Left ventricle myocardium inferior (tissue), 1 donor: ENCODE data around the gene GUCY2D. TPM values are rescaled to one million over a fixed set of nuclear protein-coding genes. Genes with fewer than 3 reads are reported as not detected.
A peak's percentile ranks its signal among the peaks of the same experiment; 100 is the strongest.
"Not testable (repeated sequence)": the region's sequence is repeated elsewhere in the genome, so short reads cannot be mapped to it uniquely, and the experiment has no call there.

Experiments used
- DNase-seq: peaks from one replicate; pipeline ENCODE4 v3.0.0-alpha.2; 2020
- H3K27ac ChIP-seq: fragments of 200-600 bp; replicated peaks from 2 replicates; pipeline ENCODE4 v1.8.0; 2021
- H3K27me3 ChIP-seq: fragments of 200-600 bp; 2 replicates; pipeline ENCODE4 v1.8.0; 2021; ENCODE audit warnings: low read depth
- H3K36me3 ChIP-seq: fragments of 200-600 bp; 2 replicates; pipeline ENCODE4 v1.8.0; 2021
- H3K4me1 ChIP-seq: fragments of 200-600 bp; 2 replicates; pipeline ENCODE4 v1.8.0; 2021
- H3K4me3 ChIP-seq: fragments of 200-600 bp; 2 replicates; pipeline ENCODE4 v1.8.0; 2021; ENCODE audit warnings: mild to moderate bottlenecking, moderate library complexity
- H3K9me3 ChIP-seq: fragments of 200-600 bp; replicated peaks from 2 replicates; pipeline ENCODE4 v1.8.0; 2021
- CTCF ChIP-seq: fragments of 200-600 bp; IDR thresholded peaks from 2 replicates; pipeline ENCODE4 v1.8.0; 2021; ENCODE audit warnings: antibody characterized with exemption, mild to moderate bottlenecking, borderline replicate concordance
- intact Hi-C: fragments of 100-400 bp; cut with micrococcal nuclease; formaldehyde crosslinking; loops from one replicate; pipeline ENCODE4 v1.11.0; 2022
- total RNA-seq: library from RNA; stranded (reverse); fragmentation: NEBNext Ultra II Directional; extraction: Animal tissue kit (Norgen Biotek cat#: 25700); gene quantifications from one replicate; pipeline ENCODE4 v1.2.1, GENCODE V29; 2021
- donor health status: DM: no; HTN: yes; CAD: no; lungs with severe emphysema.

The GUCY2D gene
- total RNA-seq, 1 donor from 2014 or later: not detected

GRCh38 chr17:8056976-8057625 is 54.7 kb downstream of the GUCY2D start:
- no peak for DNase-seq
- TF ChIP-seq CTCF: no peak
- peaks cover under 1% of the 10 kb centered on the region for H3K4me1 ChIP-seq
- H3K4me3 ChIP-seq: no peak overlapping the region
- no peaks in the 10 kb centered on the region for H3K36me3 ChIP-seq
- no peak overlapping the region for H3K27ac ChIP-seq
- intact Hi-C loops: no loop called here
- H3K27me3 ChIP-seq: peaks cover 71% of the 10 kb centered on the region
- no peaks in the 10 kb centered on the region for H3K9me3 ChIP-seq

DNA sequence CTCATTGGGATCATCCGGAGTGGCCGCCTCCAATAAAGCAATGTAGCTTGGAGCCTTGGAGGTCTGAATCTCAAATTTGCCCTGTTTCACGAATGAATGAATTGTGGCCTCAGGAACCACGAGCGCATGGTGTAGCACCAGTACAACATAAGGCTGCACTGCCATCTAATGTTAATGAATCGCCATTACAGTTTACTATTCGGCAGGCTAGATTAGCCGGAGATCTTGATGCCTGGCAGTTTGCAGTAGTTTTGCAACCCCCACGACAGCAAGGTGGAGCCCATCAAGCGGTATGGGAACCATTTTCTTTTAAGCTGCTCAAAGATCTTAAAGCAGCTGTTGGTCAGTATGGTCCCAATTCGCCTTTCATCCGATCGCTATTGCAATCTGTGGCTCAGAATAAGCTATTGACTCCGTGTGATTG is 55.3 kb downstream of the GUCY2D start:
- Histone ChIP-seq H3K9me3 (no peaks in the 10 kb centered on the region), H3K27ac (no peak overlapping the region), H3K4me1 (peaks cover 6% of the 10 kb centered on the region), H3K36me3 (no peaks in the 10 kb centered on the region), H3K27me3 (peaks cover 77% of the 10 kb centered on the region), H3K4me3 (no peak overlapping the region)
- intact Hi-C loops: no loop called here
- peak; percentile 84 for TF ChIP-seq CTCF
- DNase-seq: no peak

- H3K4me3 ChIP-seq: no peak overlapping the region
- no peak for DNase-seq
- no peaks in the 10 kb centered on the region for H3K9me3 ChIP-seq
- intact Hi-C loops: no loop called here
- no peak overlapping the region for H3K27ac ChIP-seq
- TF ChIP-seq CTCF: no peak
- peaks cover 9% of the 10 kb centered on the region for H3K4me1 ChIP-seq
- H3K36me3 ChIP-seq: no peaks in the 10 kb centered on the region
- H3K27me3 ChIP-seq: peaks cover 84% of the 10 kb centered on the region
These were observed 56.7 kb downstream of the GUCY2D start for GRCh38 chr17:8059131-8059530.

DNA sequence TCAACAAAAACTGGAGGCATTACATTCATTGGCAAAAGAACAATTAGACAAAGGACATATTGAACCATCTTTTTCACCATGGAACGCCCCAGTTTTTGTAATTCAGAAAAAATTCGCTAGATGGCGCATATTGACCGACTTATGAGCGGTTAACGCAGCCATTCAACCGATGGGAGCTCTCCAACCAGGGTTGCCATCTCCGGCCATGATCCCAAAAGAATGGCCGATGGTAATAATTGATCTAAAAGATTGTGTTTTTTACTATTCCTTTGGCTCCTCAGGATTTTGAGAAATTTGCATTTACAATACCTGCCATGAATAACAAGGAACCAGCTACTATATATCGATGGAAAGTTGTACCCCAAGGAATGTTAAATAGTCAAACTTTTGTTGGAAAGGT is 57.9 kb downstream of the GUCY2D start:
- intact Hi-C loops: no loop called here
- DNase-seq: no peak
- Histone ChIP-seq H3K4me1 (peaks cover 9% of the 10 kb centered on the region), H3K27ac (no peak overlapping the region), H3K36me3 (no peaks in the 10 kb centered on the region), H3K4me3 (no peak overlapping the region), H3K27me3 (peaks cover 96% of the 10 kb centered on the region), H3K9me3 (no peaks in the 10 kb centered on the region)
- peak; percentile 83 for TF ChIP-seq CTCF

DNA sequence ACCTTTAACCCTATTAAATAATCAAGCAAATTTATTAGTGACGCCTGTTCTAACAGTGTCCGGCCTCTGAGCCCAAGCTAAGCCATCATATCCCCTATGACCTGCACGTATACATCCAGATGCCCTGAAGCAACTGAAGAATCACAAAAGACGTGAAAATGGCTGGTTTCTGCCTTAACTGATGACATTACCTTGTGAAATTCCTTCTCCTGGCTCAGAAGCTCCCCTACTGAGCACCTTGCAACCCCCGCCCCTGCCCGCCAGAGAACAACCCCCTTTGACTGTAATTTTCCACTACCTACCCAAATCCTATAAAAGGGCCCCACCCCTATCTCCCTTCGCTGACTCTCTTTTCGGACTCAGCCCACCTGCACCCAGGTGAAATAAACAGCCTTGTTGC is 59.4 kb downstream of the GUCY2D start:
- H3K4me3 ChIP-seq, DNase-seq, intact Hi-C loops, H3K9me3 ChIP-seq, H3K4me1 ChIP-seq, H3K36me3 ChIP-seq, H3K27ac ChIP-seq: not testable (repeated sequence)
- H3K27me3 ChIP-seq: peaks cover 92% of the 10 kb centered on the region

DNA sequence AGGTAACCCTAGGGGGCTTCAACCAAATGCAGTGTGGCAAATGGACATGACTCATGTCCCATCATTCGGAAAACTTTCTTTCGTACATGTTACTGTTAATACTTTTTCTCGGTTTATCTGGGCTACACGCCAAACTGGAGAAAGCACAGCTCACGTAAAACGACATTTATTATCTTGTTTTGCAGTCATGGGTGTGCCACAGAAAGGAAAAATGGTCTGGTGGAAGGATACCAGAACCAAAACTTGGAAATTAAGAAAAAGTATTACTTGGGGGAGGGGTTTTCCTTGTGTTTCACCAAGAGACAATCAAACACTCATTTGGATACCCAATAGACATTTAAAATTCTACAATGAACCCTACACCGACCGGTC is 60.0 kb downstream of the GUCY2D start:
- Histone ChIP-seq H3K36me3 (no peaks in the 10 kb centered on the region), H3K27ac (no peak overlapping the region), H3K9me3 (no peaks in the 10 kb centered on the region), H3K27me3 (peaks cover 92% of the 10 kb centered on the region), H3K4me3 (no peak overlapping the region), H3K4me1 (peaks cover 9% of the 10 kb centered on the region)
- DNase-seq: no peak
- TF ChIP-seq CTCF: no peak
- intact Hi-C loops: no loop called here
